PC-3 (cell line): ENCODE results near the gene DHX30. TPM values are rescaled to one million over a fixed set of nuclear protein-coding genes. Genes with fewer than 3 reads are reported as not detected.

Experiments used
- ATAC-seq: fragments of 200-7000 bp; cut with Tn5 transposase; 2 replicates; pipeline ENCODE4 v1.9.1; 2020; ENCODE audit warnings: mild to moderate bottlenecking, moderate library complexity
- BruUV-seq: library from RNA; stranded (reverse); fragments of 400-500 nt; replicated peaks from 2 replicates; lab custom pipeline; 2021; lab: Mats Ljungman, UMichigan
- CTCF ChIA-PET: fragments of 300-600 bp; sonication (Branson Sonifier 250); formaldehyde crosslinking; loops from one replicate; lab custom pipeline; 2022; ENCODE audit warnings: antibody characterized with exemption; lab: Charles Lee
- POLR2A ChIA-PET: fragments of 300-600 bp; sonication (Branson Sonifier 250); formaldehyde crosslinking; loops from one replicate; lab custom pipeline; 2022; ENCODE audit warnings: antibody characterized with exemption; ENCODE audit not compliant: unreplicated experiment; lab: Charles Lee
- DNase-seq: peaks from one replicate; pipeline ENCODE4 v3.0.0-alpha.2; 2015
- H2AFZ ChIP-seq: fragments of 300-600 bp; sonication (generic); 2 replicates; pipeline ENCODE4 v1.6.0; 2016; ENCODE audit warnings: antibody characterized with exemption, low read length
- H3F3A ChIP-seq: fragments of 300-600 bp; sonication (generic); one replicate; pipeline ENCODE4 v1.6.0; 2017; ENCODE audit warnings: antibody characterized with exemption, low read length, control low read depth, mild to moderate bottlenecking; ENCODE audit not compliant: unreplicated experiment
- H3K27ac ChIP-seq: fragments of 300-600 bp; sonication (generic); 2 replicates; pipeline ENCODE4 v1.5.1; 2016; ENCODE audit warnings: mild to moderate bottlenecking, low read length
- H3K27me3 ChIP-seq: fragments of 300-600 bp; sonication (generic); 2 replicates; pipeline ENCODE4 v1.6.1; 2016; ENCODE audit warnings: low read length, mixed read lengths
- H3K36me3 ChIP-seq: fragments of 300-600 bp; sonication (generic); 2 replicates; pipeline ENCODE4 v1.6.1; 2016; ENCODE audit warnings: low read depth, mixed run types, low read length, mixed read lengths
- H3K4me1 ChIP-seq: fragments of 300-600 bp; sonication (generic); 2 replicates; pipeline ENCODE4 v1.5.1; 2016; ENCODE audit warnings: low read length; ENCODE audit not compliant: insufficient read depth
- H3K4me2 ChIP-seq: fragments of 300-600 bp; sonication (generic); 2 replicates; pipeline ENCODE4 v1.6.0; 2016; ENCODE audit warnings: low read length
- H3K4me3 ChIP-seq: fragments of 300-600 bp; sonication (generic); 2 replicates; pipeline ENCODE4 v1.5.1; 2016; ENCODE audit warnings: mild to moderate bottlenecking, low read length, mixed read lengths
- H3K79me2 ChIP-seq: fragments of 300-600 bp; sonication (generic); 2 replicates; pipeline ENCODE4 v1.6.1; 2017; ENCODE audit warnings: low read length, mixed read lengths
- H3K9ac ChIP-seq: fragments of 300-600 bp; sonication (generic); 2 replicates; pipeline ENCODE4 v1.6.0; 2016; ENCODE audit warnings: mild to moderate bottlenecking, low read length
- H3K9me2 ChIP-seq: fragments of 300-600 bp; sonication (generic); replicated peaks from 2 replicates; pipeline ENCODE4 v1.6.1; 2016; ENCODE audit warnings: mixed run types, low read length, mixed read lengths
- H3K9me3 ChIP-seq: fragments of 300-600 bp; sonication (generic); 2 replicates; pipeline ENCODE4 v1.6.1; 2016; ENCODE audit warnings: low read length, mixed read lengths
- H4K20me1 ChIP-seq: fragments of 300-600 bp; sonication (generic); 2 replicates; pipeline ENCODE4 v1.6.1; 2016; ENCODE audit warnings: low read length, mixed read lengths
- CTCF ChIP-seq: fragments of 300-600 bp; sonication (generic); conservative IDR thresholded peaks from 2 replicates; pipeline ENCODE4 v1.5.1; 2017; ENCODE audit warnings: antibody characterized with exemption, low read depth, mild to moderate bottlenecking, low read length
- EZH2 ChIP-seq: fragments of 300-600 bp; sonication (generic); IDR thresholded peaks from one replicate; pipeline ENCODE4 v1.6.1; 2017; ENCODE audit warnings: antibody characterized with exemption, mild to moderate bottlenecking, low read length; ENCODE audit not compliant: unreplicated experiment
- EZH2phosphoT487 ChIP-seq: fragments of 300-600 bp; sonication (generic); IDR thresholded peaks from 2 replicates; pipeline ENCODE4 v1.6.1; 2018; ENCODE audit warnings: mild to moderate bottlenecking, antibody characterized with exemption, low read length, borderline replicate concordance
- intact Hi-C: fragments of 100-400 bp; cut with micrococcal nuclease; formaldehyde crosslinking; loops from 2 replicates; pipeline ENCODE4 v1.9.0; 2023
- total RNA-seq: library from RNA; depleted of rRNA; stranded (reverse); fragments of >200 nt; gene quantifications from 2 replicates; pipeline ENCODE4 v1.2.3, GENCODE V29; 2014

DHX30 gene
- total RNA-seq, 1 experiment from 2014 or later = 152 TPM

GRCh38 chr3:47772047-47772446 lies 30.9 kb upstream of the DHX30 start:
- Histone ChIP-seq H3K4me1 (no peaks in the 10 kb centered on the region), H3K27me3 (no peaks in the 10 kb centered on the region), H3K36me3 (peaks cover 24% of the 10 kb centered on the region), H3K9me3 (no peaks in the 10 kb centered on the region), H3F3A (no peaks in the 10 kb centered on the region), H3K79me2 (peaks cover 83% of the 10 kb centered on the region), H3K4me3 (no peak overlapping the region), H3K27ac (no peak overlapping the region), H3K9me2 (no peaks in the 10 kb centered on the region), H2AFZ (no peak overlapping the region), H4K20me1 (peaks cover 41% of the 10 kb centered on the region), H3K4me2 (no peak overlapping the region), H3K9ac (no peak overlapping the region)
- DNase-seq = no peak
- TF ChIP-seq EZH2 (no peak), EZH2phosphoT487 (no peak)
- ATAC-seq = no peak
- BruUV-seq = no TSS peak
- ChIA-PET CTCF (no interaction called here), POLR2A (no interaction called here)
- intact Hi-C loops = no loop called here

GRCh38 chr3:47772788-47773187 lies 30.1 kb upstream of the DHX30 start:
- Histone ChIP-seq H3K4me1 (no peaks in the 10 kb centered on the region), H4K20me1 (peaks cover 42% of the 10 kb centered on the region), H3K9me2 (no peaks in the 10 kb centered on the region), H3K36me3 (peaks cover 24% of the 10 kb centered on the region), H3K27me3 (no peaks in the 10 kb centered on the region), H3K4me2 (no peak overlapping the region), H3K9ac (no peak overlapping the region), H3K79me2 (peaks cover 88% of the 10 kb centered on the region), H3K9me3 (no peaks in the 10 kb centered on the region), H2AFZ (no peak overlapping the region), H3K27ac (no peak overlapping the region), H3K4me3 (no peak overlapping the region), H3F3A (no peaks in the 10 kb centered on the region)
- no peak for ATAC-seq
- intact Hi-C loops = no loop called here
- no TSS peak for BruUV-seq
- ChIA-PET POLR2A (interaction anchor here (0.6 kb wide), 1 partner anchor 16 kb away, joined by 17 read pairs; no protein-coding TSS in a partner anchor), CTCF (no interaction called here)
- TF ChIP-seq EZH2 = no peak
- no peak for TF ChIP-seq EZH2phosphoT487
- no peak for DNase-seq

GRCh38 chr3:47778746-47779145 lies 24.2 kb upstream of the DHX30 start:
- BruUV-seq = no TSS peak
- CTCF ChIA-PET = no interaction called here
- ATAC-seq = no peak

More at GRCh38 chr3:47778746-47779145, 24.2 kb upstream of the DHX30 start:
- Histone ChIP-seq H3K4me3 (peak overlapping the region; percentile 82; the same call in 1 of the 2 replicates), H3K4me1 (peaks cover 20% of the 10 kb centered on the region), H2AFZ (no peak overlapping the region), H4K20me1 (peaks cover 48% of the 10 kb centered on the region), H3F3A (no peaks in the 10 kb centered on the region), H3K9me2 (no peaks in the 10 kb centered on the region), H3K27ac (no peak overlapping the region), H3K27me3 (no peaks in the 10 kb centered on the region), H3K79me2 (peaks cover 79% of the 10 kb centered on the region), H3K9ac (no peak overlapping the region), H3K4me2 (peak overlapping the region; percentile 90), H3K36me3 (no peaks in the 10 kb centered on the region; the same call in 1 of the 2 replicates), H3K9me3 (no peaks in the 10 kb centered on the region)
- DNase-seq = no peak
- POLR2A ChIA-PET = no interaction called here
- intact Hi-C loops = loop anchor here (2.0 kb wide), 1 partner anchor 172 kb away; no protein-coding TSS in a partner anchor
- no peak for TF ChIP-seq EZH2phosphoT487
- TF ChIP-seq EZH2 = no peak
- no peak for TF ChIP-seq CTCF
